Neural cell (in vitro differentiated cells): ENCODE results near the gene RUNDC3A. TPM values are rescaled to one million over a fixed set of nuclear protein-coding genes. Genes with fewer than 3 reads are reported as not detected.

Experiments used
- H2AFZ ChIP-seq: fragments of 200-600, 300-800 bp; sonication (generic), shearing (Covaris generic); 2 replicates; pipeline ENCODE4 v1.6.0; 2014; ENCODE audit warnings: low read depth, mild to moderate bottlenecking, antibody characterized with exemption, low read length, moderate library complexity
- H3F3A ChIP-seq: fragments of 200-600 bp; shearing (Covaris generic); 2 replicates; pipeline ENCODE4 v1.6.1; 2016; ENCODE audit warnings: mild to moderate bottlenecking, moderate library complexity, mixed read lengths, antibody characterized with exemption, low read length; ENCODE audit not compliant: insufficient read depth, poor library complexity, severe bottlenecking
- H3K27ac ChIP-seq: fragments of 200-600, 300-800 bp; sonication (generic), shearing (Covaris generic); 2 replicates; pipeline ENCODE4 v1.5.1; 2014; ENCODE audit warnings: mild to moderate bottlenecking, low read length, moderate library complexity
- H3K27me3 ChIP-seq: fragments of 300-800, 200-600 bp; sonication (generic), shearing (Covaris generic); 2 replicates; pipeline ENCODE4 v1.6.0; 2014; ENCODE audit warnings: mild to moderate bottlenecking, low read depth, low read length, moderate library complexity; ENCODE audit not compliant: insufficient read depth
- H3K36me3 ChIP-seq: fragments of 300-800, 200-600 bp; sonication (generic), shearing (Covaris generic); 2 replicates; pipeline ENCODE4 v1.5.1; 2014; ENCODE audit warnings: mild to moderate bottlenecking, antibody characterized with exemption, low read length, moderate library complexity; ENCODE audit not compliant: insufficient read depth
- H3K4me2 ChIP-seq: fragments of 300-800, 200-600 bp; sonication (generic), shearing (Covaris generic); 2 replicates; pipeline ENCODE4 v1.6.0; 2014; ENCODE audit warnings: mild to moderate bottlenecking, low read length
- H3K4me3 ChIP-seq: fragments of 300-800, 200-600 bp; sonication (generic), shearing (Covaris generic); 2 replicates; pipeline ENCODE4 v1.5.1; 2014; ENCODE audit warnings: mild to moderate bottlenecking, low read length, moderate library complexity
- H3K79me2 ChIP-seq: fragments of 200-600 bp; shearing (Covaris generic); replicated peaks from 2 replicates; pipeline ENCODE4 v1.6.0; 2014; ENCODE audit warnings: mild to moderate bottlenecking, low read length, moderate library complexity; ENCODE audit not compliant: insufficient read depth
- H3K9ac ChIP-seq: fragments of 300-800, 200-600 bp; sonication (generic), shearing (Covaris generic); 2 replicates; pipeline ENCODE4 v1.6.1; 2016; ENCODE audit warnings: mild to moderate bottlenecking, low read length, mixed read lengths
- H3K9me2 ChIP-seq: fragments of 200-600 bp; shearing (Covaris generic); 2 replicates; pipeline ENCODE4 v1.6.1; 2016; ENCODE audit warnings: mild to moderate bottlenecking, low read length, mixed read lengths; ENCODE audit not compliant: insufficient read depth
- H3K9me3 ChIP-seq: fragments of 200-600, 300-800 bp; sonication (generic), shearing (Covaris generic); 2 replicates; pipeline ENCODE4 v1.6.1; 2016; ENCODE audit warnings: mild to moderate bottlenecking, mixed run types, low read length, moderate library complexity, mixed read lengths
- H4K20me1 ChIP-seq: fragments of 200-600 bp; shearing (Covaris generic); 2 replicates; pipeline ENCODE4 v1.6.1; 2016; ENCODE audit warnings: mild to moderate bottlenecking, mixed run types; ENCODE audit not compliant: insufficient read depth
- EP300 ChIP-seq: fragments of 450-650 bp; conservative IDR thresholded peaks from 2 replicates; pipeline ENCODE4 v1.6.1; 2014; ENCODE audit warnings: antibody characterized with exemption, mild to moderate bottlenecking, moderate library complexity; ENCODE audit not compliant: poor library complexity, severe bottlenecking
- EZH2 ChIP-seq: fragments of 200-600, 300-800 bp; shearing (Covaris generic), sonication (generic); IDR thresholded peaks from 2 replicates; pipeline ENCODE4 v1.6.1; 2014; ENCODE audit warnings: antibody characterized with exemption, low read length, borderline replicate concordance, mild to moderate bottlenecking; ENCODE audit not compliant: insufficient read depth, poor library complexity, severe bottlenecking
- MXI1 ChIP-seq: fragments of 450-650 bp; conservative IDR thresholded peaks from 2 replicates; pipeline ENCODE4 v1.6.1; 2014; ENCODE audit warnings: antibody characterized with exemption, mild to moderate bottlenecking; ENCODE audit not compliant: poor library complexity, severe bottlenecking
- POLR2AphosphoS5 ChIP-seq: IDR thresholded peaks from 2 replicates; pipeline ENCODE4 v1.6.1; 2012
- RAD21 ChIP-seq: fragments of 450-650 bp; conservative IDR thresholded peaks from 2 replicates; pipeline ENCODE4 v1.6.1; 2014; ENCODE audit warnings: antibody characterized with exemption, mild to moderate bottlenecking, moderate library complexity
- REST ChIP-seq: IDR thresholded peaks from 2 replicates; pipeline ENCODE4 v1.6.1; 2012; ENCODE audit warnings: borderline replicate concordance
- SMC3 ChIP-seq: fragments of 450-650 bp; conservative IDR thresholded peaks from 2 replicates; pipeline ENCODE4 v1.6.1; 2014; ENCODE audit warnings: antibody characterized with exemption, mild to moderate bottlenecking, moderate library complexity; ENCODE audit not compliant: poor library complexity
- TAF1 ChIP-seq: IDR thresholded peaks from 2 replicates; pipeline ENCODE4 v1.6.1; 2012; ENCODE audit warnings: low read depth
- polyA plus RNA-seq: library from polyadenylated mRNA; depleted of rRNA; stranded (reverse); fragments of >200 nt; gene quantifications from 2 replicates; pipeline ENCODE4 v1.2.3, GENCODE V29; 2014
- TF ChIP-seq, protein P1 (sequence below): fragments of 450-650 bp; IDR thresholded peaks from 2 replicates; pipeline ENCODE4 v1.5.1; 2014; ENCODE audit warnings: antibody characterized with exemption, mild to moderate bottlenecking, moderate library complexity; ENCODE audit not compliant: poor library complexity, severe bottlenecking

The RUNDC3A gene
- polyA plus RNA-seq, 1 donor from 2014 or later: 279 TPM

DNA sequence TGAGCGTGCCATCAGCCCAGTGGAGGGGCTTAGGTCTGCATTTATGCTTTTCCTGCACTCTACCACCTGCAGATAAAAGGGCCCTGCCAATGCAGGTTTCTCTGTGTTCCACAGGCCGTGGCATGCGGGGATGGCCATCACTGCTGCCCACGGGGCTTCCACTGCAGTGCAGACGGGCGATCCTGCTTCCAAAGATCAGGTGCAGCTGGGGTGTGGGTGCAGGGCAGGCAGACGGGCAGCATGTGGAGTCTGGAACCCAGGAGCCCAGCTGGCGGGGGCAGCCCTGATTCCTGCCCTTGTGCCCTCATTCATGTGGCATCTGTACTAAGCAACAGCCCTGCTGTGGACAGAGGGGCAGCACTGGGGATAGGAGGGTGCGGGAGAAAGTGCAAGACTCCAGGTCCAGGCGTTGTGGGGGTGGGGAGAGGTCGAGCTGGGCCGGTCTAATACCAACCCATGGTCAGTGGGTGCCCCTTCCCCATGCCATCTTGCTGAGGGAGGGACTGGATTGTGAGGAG is 41.2 kb downstream of the RUNDC3A start:
- Histone ChIP-seq H3K27ac (no peak overlapping the region), H4K20me1 (peaks cover 4% of the 10 kb centered on the region), H3K4me2 (no peak overlapping the region), H3K79me2 (no peaks in the 10 kb centered on the region), H3K4me3 (no peak overlapping the region), H3K9me2 (no peaks in the 10 kb centered on the region), H3F3A (no peaks in the 10 kb centered on the region), H3K36me3 (no peaks in the 10 kb centered on the region), H3K9me3 (no peaks in the 10 kb centered on the region), H3K9ac (no peak overlapping the region), H2AFZ (no peak overlapping the region), H3K27me3 (no peaks in the 10 kb centered on the region)
- TF ChIP-seq RAD21 (no peak), EZH2 (no peak), MXI1 (no peak), TAF1 (no peak), REST (no peak), EP300 (no peak), POLR2AphosphoS5 (no peak), SMC3 (no peak)
- TF ChIP-seq, protein P1, sequence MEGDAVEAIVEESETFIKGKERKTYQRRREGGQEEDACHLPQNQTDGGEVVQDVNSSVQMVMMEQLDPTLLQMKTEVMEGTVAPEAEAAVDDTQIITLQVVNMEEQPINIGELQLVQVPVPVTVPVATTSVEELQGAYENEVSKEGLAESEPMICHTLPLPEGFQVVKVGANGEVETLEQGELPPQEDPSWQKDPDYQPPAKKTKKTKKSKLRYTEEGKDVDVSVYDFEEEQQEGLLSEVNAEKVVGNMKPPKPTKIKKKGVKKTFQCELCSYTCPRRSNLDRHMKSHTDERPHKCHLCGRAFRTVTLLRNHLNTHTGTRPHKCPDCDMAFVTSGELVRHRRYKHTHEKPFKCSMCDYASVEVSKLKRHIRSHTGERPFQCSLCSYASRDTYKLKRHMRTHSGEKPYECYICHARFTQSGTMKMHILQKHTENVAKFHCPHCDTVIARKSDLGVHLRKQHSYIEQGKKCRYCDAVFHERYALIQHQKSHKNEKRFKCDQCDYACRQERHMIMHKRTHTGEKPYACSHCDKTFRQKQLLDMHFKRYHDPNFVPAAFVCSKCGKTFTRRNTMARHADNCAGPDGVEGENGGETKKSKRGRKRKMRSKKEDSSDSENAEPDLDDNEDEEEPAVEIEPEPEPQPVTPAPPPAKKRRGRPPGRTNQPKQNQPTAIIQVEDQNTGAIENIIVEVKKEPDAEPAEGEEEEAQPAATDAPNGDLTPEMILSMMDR: no peak

DNA sequence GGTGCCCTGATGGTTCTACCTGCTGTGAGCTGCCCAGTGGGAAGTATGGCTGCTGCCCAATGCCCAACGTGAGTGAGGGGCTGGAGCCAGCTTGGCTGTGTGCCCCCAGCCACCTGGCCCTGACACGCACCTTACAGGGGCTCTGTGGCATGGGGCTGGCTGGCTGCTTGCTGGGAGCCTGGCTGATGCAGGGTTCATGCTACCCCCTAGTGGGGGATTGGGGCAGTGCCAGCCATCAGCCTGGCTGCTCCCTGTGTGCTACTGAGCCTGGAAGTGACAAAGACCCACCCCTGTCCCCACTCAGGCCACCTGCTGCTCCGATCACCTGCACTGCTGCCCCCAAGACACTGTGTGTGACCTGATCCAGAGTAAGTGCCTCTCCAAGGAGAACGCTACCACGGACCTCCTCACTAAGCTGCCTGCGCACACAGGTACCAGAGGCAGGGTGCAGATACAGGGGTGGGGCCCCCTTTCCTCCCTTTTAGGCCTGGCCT is 42.4 kb downstream of the RUNDC3A start:
- Histone ChIP-seq H3K27me3 (no peaks in the 10 kb centered on the region), H3K36me3 (no peaks in the 10 kb centered on the region), H3K27ac (no peak overlapping the region), H2AFZ (no peak overlapping the region), H4K20me1 (peaks cover 5% of the 10 kb centered on the region), H3K9me3 (no peaks in the 10 kb centered on the region), H3F3A (no peaks in the 10 kb centered on the region), H3K9ac (no peak overlapping the region), H3K4me2 (no peak overlapping the region), H3K79me2 (no peaks in the 10 kb centered on the region), H3K4me3 (no peak overlapping the region), H3K9me2 (no peaks in the 10 kb centered on the region)
- peak; percentile 72 for TF ChIP-seq SMC3
- no peak for TF ChIP-seq REST
- no peak for TF ChIP-seq EZH2
- TF ChIP-seq, protein P1: peak; percentile 88
- no peak for TF ChIP-seq POLR2AphosphoS5
- TF ChIP-seq TAF1: no peak
- peak; percentile 35 for TF ChIP-seq MXI1
- peak; percentile 77 for TF ChIP-seq RAD21
